Calu3 (cell line): ENCODE data around the gene KIAA1755. TPM values are rescaled to one million over a fixed set of nuclear protein-coding genes. Genes with fewer than 3 reads are reported as not detected.

Experiments used
- BruUV-seq: library from RNA; stranded (reverse); fragments of 400-500 nt; replicated peaks from 2 replicates; lab custom pipeline; 2021; lab: Mats Ljungman, UMichigan
- CTCF ChIA-PET: fragments of 300-600 bp; sonication (Branson Sonifier 250); formaldehyde crosslinking; loops from one replicate; lab custom pipeline; 2022; ENCODE audit warnings: antibody characterized with exemption; lab: Charles Lee
- DNase-seq: peaks from one replicate; pipeline ENCODE4 v3.0.0; 2022
- H3K27ac Mint-ChIP-seq: one replicate; pipeline ENCODE4 v1.8.0; 2022; ENCODE audit warnings: mixed read lengths; ENCODE audit not compliant: unreplicated experiment
- H3K27me3 Mint-ChIP-seq: one replicate; pipeline ENCODE4 v1.8.0; 2022; ENCODE audit warnings: mixed read lengths; ENCODE audit not compliant: unreplicated experiment
- H3K36me3 Mint-ChIP-seq: one replicate; pipeline ENCODE4 v1.8.0; 2022; ENCODE audit warnings: mild to moderate bottlenecking, moderate library complexity, mixed read lengths; ENCODE audit not compliant: insufficient read depth, unreplicated experiment
- H3K4me1 Mint-ChIP-seq: one replicate; pipeline ENCODE4 v1.8.0; 2022; ENCODE audit warnings: mild to moderate bottlenecking, low read depth, mixed read lengths; ENCODE audit not compliant: unreplicated experiment
- H3K4me3 Mint-ChIP-seq: one replicate; pipeline ENCODE4 v1.8.0; 2022; ENCODE audit warnings: mild to moderate bottlenecking, low read depth, moderate library complexity, mixed read lengths; ENCODE audit not compliant: unreplicated experiment
- H3K9me3 Mint-ChIP-seq: one replicate; pipeline ENCODE4 v1.8.0; 2022; ENCODE audit warnings: low read depth, mixed read lengths; ENCODE audit not compliant: unreplicated experiment
- intact Hi-C: fragments of 100-400 bp; cut with micrococcal nuclease; formaldehyde crosslinking; loops from one replicate; pipeline ENCODE4 v1.10.0; 2022; ENCODE audit not compliant: unreplicated experiment
- total RNA-seq: library from RNA; stranded (reverse); gene quantifications from 2 replicates; pipeline ENCODE4 v1.2.3, GENCODE V29; 2022
- TF ChIP-seq, protein P1 (sequence below): fragments of 200-600 bp; IDR thresholded peaks from one replicate; pipeline ENCODE4 v1.8.0; 2022; ENCODE audit warnings: antibody characterized with exemption; ENCODE audit not compliant: unreplicated experiment

KIAA1755 gene
- total RNA-seq, 1 experiment from 2014 or later, result not detected

DNA sequence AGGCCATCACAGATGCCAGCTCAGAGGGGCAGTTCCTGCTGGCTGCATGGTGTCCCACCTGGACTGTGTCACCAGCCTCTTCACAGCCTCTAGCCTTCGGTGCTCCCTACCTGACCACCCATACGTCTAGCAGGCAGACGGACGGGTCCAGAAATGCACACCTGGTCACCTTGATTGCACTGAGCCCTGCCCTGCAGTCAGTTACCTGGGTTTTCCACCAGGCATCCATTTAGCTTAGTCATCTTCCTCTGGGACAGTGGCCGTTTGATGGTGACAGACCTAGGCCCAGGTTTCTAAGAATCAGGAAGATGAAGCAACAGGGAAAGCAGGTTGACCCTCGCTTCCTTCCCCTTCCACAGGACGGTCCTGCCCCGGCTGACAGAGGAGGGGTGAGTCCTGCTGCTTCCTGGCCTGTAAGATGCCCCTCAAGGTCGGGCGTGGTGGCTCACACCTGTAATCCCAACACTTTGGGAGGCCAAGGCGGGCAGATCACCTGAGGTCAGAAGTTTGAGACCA lies 33.6 kb upstream of the KIAA1755 start:
- DNase-seq, result no peak
- Mint-ChIP-seq H3K27me3 (no peaks in the 10 kb centered on the region), H3K4me3 (no peak overlapping the region), H3K36me3 (no peaks in the 10 kb centered on the region), H3K9me3 (no peaks in the 10 kb centered on the region), H3K27ac (no peak overlapping the region), H3K4me1 (peaks cover 30% of the 10 kb centered on the region)
- CTCF ChIA-PET, result no interaction called here
- TF ChIP-seq, protein P1, sequence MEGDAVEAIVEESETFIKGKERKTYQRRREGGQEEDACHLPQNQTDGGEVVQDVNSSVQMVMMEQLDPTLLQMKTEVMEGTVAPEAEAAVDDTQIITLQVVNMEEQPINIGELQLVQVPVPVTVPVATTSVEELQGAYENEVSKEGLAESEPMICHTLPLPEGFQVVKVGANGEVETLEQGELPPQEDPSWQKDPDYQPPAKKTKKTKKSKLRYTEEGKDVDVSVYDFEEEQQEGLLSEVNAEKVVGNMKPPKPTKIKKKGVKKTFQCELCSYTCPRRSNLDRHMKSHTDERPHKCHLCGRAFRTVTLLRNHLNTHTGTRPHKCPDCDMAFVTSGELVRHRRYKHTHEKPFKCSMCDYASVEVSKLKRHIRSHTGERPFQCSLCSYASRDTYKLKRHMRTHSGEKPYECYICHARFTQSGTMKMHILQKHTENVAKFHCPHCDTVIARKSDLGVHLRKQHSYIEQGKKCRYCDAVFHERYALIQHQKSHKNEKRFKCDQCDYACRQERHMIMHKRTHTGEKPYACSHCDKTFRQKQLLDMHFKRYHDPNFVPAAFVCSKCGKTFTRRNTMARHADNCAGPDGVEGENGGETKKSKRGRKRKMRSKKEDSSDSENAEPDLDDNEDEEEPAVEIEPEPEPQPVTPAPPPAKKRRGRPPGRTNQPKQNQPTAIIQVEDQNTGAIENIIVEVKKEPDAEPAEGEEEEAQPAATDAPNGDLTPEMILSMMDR, result no peak
- BruUV-seq, result no TSS peak
- intact Hi-C loops, result no loop called here

DNA sequence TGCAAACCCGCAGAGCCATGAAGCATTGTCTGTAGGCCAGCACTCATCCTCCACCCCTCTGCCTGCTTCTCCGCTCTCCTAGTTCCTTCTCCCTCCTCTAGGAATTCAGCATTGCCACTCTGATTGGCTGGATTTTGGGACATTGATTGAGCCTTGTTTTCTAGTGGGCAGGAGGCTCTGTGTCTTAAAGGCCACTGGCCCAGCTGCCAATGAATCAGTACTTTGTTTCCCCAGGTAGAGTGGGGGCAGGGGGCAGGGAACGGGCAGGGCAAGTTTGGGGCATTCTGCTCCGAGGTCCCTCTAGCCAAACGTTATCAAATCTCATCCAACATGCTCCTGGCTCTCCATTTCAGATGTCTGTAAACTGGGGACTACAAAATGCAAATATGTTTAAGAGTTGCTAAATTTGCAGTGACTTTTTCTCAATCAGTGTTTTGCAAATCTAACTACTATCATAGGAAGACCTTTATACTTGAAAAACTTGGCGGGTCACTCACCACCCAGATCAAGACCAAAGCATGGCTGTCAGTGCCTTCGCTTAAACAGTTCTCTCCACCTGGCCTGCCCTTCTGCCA lies 33.0 kb upstream of the KIAA1755 start:
- peak; percentile 68 for DNase-seq
- no peaks in the 10 kb centered on the region for H3K36me3 Mint-ChIP-seq
- no peaks in the 10 kb centered on the region for H3K9me3 Mint-ChIP-seq
- no peaks in the 10 kb centered on the region for H3K27me3 Mint-ChIP-seq
- H3K27ac Mint-ChIP-seq, result no peak overlapping the region
- H3K4me3 Mint-ChIP-seq, result no peak overlapping the region
- no TSS peak for BruUV-seq
- TF ChIP-seq, protein P1, result no peak
- intact Hi-C loops, result no loop called here
- peaks cover 30% of the 10 kb centered on the region for H3K4me1 Mint-ChIP-seq
- CTCF ChIA-PET, result no interaction called here

DNA sequence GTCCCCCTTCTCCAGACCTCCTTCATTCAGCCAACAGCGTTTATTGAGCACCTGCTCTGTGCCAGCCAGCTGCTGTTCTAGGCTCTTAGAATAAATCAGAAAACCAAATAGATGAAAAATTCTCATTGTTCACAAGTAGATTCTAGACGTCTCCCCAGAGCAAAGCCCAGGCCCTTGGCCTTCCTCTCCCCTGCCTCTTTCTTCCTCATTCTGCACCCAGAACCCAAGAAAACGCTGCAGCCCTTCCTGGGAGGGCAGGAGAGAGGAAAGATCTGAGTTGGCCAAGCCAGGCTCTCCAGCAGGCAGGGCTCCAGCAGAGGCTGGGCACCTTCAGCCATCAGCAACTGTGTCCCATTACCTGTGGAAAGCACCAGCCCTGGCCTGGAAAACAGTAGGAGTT lies 31.4 kb upstream of the KIAA1755 start:
- CTCF ChIA-PET, result interaction anchor here (0.7 kb wide), 1 partner anchor 106 kb away, joined by 3 read pairs; no protein-coding TSS in a partner anchor
- no TSS peak for BruUV-seq
- Mint-ChIP-seq H3K9me3 (no peaks in the 10 kb centered on the region), H3K27me3 (no peaks in the 10 kb centered on the region), H3K4me1 (peaks cover 41% of the 10 kb centered on the region), H3K27ac (no peak overlapping the region), H3K4me3 (no peak overlapping the region), H3K36me3 (no peaks in the 10 kb centered on the region)
- TF ChIP-seq, protein P1, result peak; percentile 8
- DNase-seq, result no peak
- intact Hi-C loops, result no loop called here

DNA sequence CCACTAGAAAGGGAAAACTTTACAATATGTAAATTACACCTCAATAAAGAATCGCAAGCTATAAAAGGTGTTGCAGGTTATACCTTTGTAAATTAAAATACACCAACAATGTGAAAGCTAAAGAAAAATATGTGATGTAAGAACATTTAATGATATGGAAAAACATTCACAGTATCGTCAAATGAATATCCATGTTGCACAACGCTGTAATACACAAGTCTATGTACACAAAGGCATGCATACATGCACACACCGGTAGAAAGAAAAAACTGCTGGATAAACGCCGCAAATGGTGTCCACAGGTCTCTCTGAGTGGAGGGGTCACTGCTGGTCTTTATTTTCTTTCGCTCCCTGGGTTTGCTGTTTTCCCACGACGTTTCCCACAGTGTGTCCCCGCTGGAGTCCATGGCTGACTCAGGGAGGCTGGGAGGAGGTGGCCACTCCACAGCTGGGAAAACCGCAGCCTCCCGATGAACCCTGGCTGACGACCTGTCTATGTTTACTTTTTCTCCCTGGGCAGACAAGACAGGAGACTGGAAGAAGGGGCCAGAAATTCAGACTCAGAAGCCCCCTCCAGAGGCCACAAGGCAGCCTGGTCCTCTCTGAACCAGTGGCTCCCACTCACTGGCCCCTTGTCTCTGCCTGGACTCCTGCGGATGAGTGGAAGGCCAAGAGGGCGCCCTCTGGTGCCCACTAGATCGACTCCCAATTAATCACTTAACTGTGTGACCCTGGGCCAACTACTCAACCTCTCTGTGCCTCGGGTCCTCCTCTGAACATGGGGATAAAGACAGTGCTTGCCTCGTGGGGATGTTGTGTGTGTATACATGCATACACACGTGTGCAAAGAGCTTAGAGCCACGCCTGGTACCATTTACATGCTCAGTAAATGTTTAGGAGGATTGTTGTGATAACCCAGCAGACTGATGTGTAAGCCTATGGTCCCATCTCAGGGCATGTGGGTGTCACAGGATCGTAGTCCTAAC lies 30.6 kb upstream of the KIAA1755 start:
- peak overlapping the region; percentile 43 for H3K4me3 Mint-ChIP-seq
- BruUV-seq, result no TSS peak
- no peaks in the 10 kb centered on the region for H3K9me3 Mint-ChIP-seq
- CTCF ChIA-PET, result interaction anchor here (0.6 to 1.3 kb wide), 8 partner anchors 15 to 333 kb away, joined by 3 to 9 read pairs (median 3); no protein-coding TSS in a partner anchor
- peak; percentile 59 for DNase-seq
- no peaks in the 10 kb centered on the region for H3K27me3 Mint-ChIP-seq
- H3K36me3 Mint-ChIP-seq, result no peaks in the 10 kb centered on the region
- no peak overlapping the region for H3K27ac Mint-ChIP-seq
- TF ChIP-seq, protein P1, result peak; percentile 57
- intact Hi-C loops, result no loop called here
- H3K4me1 Mint-ChIP-seq, result peaks cover 50% of the 10 kb centered on the region
